ENCODE results near the gene TWIST2.

The TWIST2 gene

GRCh38 chr2:238838786-238839327 lies 9.0 kb upstream of the TWIST2 start:
- DNase-seq = no peak

DNA sequence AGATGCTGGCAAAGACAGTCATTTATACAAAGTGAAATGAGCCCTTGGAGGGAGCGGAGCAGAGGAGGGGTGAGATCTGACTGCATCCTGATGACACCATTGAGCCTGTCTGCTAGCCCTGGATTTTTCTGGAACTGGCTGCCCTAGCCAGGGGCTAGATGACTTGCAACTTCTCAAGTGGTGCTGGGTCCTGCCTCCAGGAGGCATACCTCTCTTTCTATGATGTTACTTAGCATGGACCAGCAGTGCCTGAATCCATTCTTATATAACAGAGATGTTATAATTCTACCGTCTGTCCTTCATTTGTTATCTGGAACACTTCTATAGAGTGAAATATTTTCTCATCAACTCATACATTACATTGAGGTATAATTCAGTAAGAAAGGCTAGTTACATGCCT lies 8.5 kb upstream of the TWIST2 start:
- no peak for DNase-seq

DNA sequence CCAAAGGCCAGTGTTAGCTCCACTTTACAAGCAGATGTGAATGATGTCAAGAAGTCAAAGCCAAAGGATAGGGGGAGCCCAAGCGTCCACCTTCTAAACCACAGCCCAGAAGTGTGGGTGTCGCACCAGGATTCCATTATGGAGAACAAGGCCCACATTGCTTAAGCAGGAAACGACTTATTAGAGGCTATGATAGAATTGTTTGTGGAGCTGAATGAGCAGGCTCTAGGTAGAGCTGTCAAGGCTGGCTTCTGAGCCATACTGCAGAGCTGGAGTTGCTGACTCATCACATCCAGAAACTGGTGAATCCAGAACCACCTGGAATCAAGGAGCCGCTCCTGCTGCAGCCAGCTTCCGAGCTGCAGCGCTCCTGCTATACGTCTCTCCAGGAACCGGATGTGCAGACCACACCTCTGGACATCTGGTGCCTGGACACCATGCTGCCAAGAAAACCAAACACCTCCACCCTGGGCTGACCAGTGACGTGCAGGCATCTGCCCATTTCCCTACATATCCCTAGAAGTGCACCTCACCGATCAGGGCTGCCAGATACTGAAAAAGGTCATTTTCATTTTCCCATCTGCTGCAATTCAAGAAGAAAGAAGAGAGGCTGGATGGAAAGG lies 6.2 kb upstream of the TWIST2 start:
- no peak for DNase-seq

DNA sequence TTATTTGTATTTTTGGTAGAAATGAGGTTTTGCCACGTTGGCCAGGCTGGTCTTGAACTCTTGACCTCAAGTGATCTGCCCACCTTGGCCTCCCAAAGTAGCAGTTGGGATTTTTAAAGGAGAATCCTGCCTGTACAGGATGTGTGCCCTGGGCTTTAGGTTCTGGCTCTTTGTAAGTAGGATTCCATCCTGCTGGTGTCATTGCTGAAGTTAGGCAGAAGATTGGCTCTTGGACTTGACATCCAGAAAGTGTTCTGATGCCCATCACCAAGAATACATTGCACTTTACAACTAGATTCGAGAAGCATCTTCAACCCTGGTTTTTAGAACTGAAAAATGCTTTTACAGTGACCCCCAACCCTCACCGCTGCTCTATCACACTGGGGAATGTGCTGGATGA lies 4.4 kb upstream of the TWIST2 start:
- no peak for DNase-seq

- no peak for DNase-seq
Measured at GRCh38 chr2:238845583-238846377, 2.1 kb upstream of the TWIST2 start.

DNA sequence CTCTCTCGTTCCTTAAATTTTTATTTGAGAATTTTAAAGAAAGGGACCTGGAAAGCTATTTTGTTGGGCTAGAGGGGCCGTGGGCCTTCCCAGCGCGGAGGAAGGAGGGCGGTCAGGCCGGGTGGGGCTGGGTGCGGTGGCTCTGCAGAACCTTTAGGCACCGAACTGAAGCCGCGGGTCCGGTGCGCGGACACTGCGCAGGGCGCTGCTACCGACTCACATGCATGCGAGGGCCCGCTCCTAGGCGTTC lies 1.6 kb upstream of the TWIST2 start:
- no peak for DNase-seq

GRCh38 chr2:238846628-238847418 lies 1.1 kb upstream of the TWIST2 start:
- DNase-seq = peak; percentile 39

DNA sequence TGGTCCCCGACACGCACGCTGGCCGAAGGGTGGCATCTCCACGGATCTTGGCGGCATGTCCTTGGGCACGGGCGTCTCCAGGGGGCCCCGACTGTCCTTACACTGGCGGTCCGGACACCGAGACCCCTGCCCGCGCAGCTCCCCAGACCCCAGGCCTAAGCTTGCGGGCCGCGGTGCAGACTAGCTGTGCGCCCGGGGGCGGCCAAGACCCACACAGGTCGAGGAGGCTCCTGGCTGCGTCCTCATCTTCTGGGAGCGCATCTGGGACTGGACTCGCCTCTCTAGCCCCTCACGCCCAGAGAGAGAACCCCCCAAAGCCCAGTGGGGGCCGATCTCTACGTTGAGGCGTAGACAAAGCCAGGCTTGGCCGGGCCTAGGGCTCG lies 475 bp upstream of the TWIST2 start:
- no peak for DNase-seq

DNA sequence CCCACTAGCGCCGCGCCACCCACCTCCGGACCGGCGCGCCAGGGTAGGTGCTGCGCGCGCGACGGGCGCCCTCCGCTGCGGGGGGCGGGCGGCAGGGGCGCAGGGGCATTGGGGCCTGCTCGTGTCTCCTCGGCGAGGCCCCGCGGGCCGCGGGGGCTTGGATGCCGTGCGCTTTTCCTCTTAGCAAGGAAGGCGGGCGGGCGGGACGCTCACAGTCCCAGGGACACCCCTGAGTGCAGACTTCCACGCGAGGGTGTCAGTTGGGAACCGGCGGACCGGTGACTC lies 748 bp downstream of the TWIST2 start:
- DNase-seq = no peak

- DNase-seq = peak; percentile 53
Measured at GRCh38 chr2:238848976-238849853, 1.3 kb downstream of the TWIST2 start.

DNA sequence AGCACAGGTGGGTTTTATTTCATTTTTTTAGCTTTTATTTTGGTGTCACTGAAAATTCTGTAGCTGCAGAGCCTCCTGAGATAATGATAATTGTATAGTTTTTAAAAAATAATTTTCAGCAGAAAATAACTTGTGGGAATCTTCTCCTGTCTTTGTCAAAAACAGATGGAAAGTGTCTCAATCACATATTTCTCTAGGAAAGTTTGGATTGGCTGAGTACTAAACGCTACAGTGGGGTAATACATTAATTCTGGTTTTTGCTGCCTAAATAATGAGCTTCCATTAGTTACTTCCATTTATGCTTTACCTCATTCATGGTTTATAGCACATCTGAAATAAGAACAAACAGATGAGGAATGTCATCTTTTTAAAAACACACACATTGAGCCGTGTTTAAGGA lies 2.2 kb downstream of the TWIST2 start:
- no peak for DNase-seq

GRCh38 chr2:238851026-238851425 lies 3.1 kb downstream of the TWIST2 start:
- DNase-seq = no peak

GRCh38 chr2:238851761-238852160 lies 3.9 kb downstream of the TWIST2 start:
- peak; percentile 58 for DNase-seq

- no peak for DNase-seq
Measured at GRCh38 chr2:238852206-238852869, 4.5 kb downstream of the TWIST2 start.

GRCh38 chr2:238853218-238853617 lies 5.3 kb downstream of the TWIST2 start:
- no peak for DNase-seq

DNA sequence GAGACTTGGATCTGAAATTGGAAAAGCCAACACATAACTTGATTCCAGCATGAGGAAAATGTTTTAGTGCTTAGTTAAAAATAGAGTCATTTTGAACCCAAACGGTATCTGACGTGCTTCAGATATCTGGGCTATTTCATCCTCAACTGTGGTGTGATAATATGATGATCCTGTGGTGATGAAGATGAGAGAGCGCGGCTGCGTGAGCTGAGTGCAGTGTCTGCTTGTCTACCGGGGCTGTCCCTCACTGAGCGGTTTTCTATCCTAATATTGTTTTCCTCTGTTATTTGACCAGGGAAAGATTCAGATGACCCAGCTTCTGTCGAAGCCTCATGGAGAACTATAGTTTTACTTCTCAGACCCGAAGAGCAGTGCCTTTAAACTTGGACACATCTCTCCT lies 5.8 kb downstream of the TWIST2 start:
- DNase-seq = peak; percentile 55

GRCh38 chr2:238854246-238854645 lies 6.4 kb downstream of the TWIST2 start:
- DNase-seq = no peak

DNA sequence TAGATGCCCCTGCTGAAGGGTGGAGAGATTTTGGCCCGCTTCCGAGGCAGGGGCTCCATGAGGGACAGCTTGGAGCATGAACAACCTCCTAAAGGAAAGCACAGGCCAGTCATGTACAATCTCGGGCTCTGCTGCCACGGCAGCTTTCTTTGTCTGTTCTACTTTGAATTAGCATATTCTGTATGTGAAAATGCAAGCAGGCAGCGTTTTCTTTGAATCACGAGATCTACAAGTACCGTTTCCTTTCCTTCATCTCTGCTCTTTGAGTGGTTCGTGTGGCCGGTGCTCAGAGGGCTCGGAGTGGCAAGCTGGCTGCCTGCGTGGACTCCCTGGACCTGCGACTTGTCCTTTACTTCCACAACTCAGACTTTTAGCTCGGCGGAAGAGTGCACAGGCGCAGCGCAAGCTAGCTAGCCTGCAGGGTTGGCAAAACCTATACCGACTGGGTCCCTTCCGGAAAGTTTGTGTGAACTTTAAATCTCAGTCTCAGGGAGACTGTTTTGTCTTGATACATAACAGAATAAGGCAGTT lies 6.9 kb downstream of the TWIST2 start:
- peak; percentile 63 for DNase-seq

DNA sequence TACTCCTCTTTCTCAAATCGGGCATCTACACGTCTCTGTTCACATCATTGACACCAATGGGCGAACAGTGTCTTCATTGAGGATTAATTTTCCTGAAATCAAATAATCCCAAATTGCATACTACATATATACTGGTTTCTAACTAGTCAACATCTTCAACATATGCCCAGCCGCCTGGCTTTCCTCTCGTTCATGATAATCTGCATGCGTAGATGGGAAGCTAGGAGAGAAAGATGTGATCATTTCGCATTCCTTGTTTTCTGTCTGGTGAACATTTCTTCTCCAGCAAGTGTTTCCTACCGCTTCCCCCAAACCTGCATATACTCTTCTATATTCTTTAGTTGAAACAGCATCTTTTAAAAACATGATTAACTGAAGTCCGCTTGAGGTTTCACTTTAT lies 7.4 kb downstream of the TWIST2 start:
- peak; percentile 49 for DNase-seq

- no peak for DNase-seq
Measured at GRCh38 chr2:238855891-238856580, 8.2 kb downstream of the TWIST2 start.

Measured in fibroblast of skin of back (primary cell).